GM21367 (cell line): ENCODE data around the gene CPEB4.

ENCODE experiments used
- ATAC-seq: cut with Tn5 transposase; IDR thresholded peaks from one replicate; pipeline ENCODE4 v1.9.1; 2021; ENCODE audit not compliant: unreplicated experiment

The CPEB4 gene

DNA sequence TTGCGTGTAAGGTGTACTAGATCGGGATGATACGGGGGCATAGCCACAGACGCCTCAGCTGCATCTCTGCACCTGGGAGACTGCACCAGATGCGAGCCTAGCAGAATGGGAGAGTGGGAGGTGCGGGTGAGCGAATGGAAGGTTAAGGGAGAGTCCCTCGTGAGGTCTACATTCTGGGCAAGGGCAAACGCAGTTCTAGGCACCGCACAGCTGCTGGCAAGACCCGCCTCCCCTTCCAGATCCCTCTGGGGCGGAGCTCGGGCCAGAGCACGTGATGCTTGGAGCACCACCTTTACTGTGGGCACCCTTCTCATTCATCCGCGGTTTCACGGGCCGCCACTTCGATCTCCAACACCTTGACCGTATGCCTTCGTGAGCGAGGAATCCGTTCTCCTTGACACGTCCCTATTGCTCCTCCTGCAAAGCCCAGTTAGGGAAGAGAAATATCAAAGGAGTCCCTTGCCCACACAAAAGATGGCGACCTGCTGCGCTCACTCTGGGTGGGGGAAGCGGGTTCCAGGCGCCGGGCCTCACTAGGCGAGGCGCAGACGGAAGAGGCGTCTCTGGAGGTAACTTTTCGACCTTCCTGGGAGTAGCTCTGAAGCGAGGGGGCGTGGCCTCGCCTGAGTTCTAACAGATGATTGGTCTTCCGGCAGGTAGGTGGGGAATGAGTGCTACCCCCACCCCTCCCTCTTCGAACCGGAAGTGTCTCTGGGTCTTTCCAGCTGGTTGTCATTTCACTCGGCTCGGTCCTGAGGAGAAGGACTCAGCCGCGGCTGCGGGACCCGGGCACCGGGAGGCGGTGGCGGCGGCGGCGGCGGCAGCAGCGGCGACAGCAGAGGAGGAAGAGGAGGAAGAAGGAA, at the start of gene CPEB4:
CPEB4 (plus strand) TSS at position 740 of the 863 bp plus-strand sequence. CDS start 1,385 bp downstream, outside the sequence.
- peak; percentile 85 for ATAC-seq

DNA sequence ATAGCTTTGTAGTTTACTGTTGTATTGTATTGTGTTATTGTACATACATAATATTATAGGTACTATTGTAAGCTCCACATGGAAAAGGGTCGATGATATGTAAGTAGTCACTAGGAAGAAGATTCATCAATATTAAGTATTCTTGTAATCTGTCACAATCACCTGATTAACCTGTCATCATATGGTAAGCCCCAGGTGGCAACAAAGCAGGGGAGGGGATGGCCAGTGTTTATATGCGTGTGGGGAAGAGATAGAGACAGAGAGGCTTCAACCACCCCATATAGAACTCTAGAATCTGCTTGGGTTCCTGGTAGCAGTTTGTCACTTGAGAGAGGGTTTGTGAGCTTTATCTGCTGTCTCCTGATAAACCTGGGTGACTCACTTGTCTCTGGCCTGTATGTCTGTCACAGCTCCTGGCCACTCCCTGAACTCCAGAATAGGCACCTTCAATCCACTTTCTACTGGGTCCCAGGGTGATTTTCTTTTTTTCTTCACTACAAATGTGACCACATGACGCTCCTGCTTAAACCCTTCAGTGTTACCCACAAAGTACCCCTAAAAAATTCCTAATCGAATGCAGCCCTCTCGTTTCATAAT, 48.9 kb upstream of the CPEB4 start:
- no peak for ATAC-seq

DNA sequence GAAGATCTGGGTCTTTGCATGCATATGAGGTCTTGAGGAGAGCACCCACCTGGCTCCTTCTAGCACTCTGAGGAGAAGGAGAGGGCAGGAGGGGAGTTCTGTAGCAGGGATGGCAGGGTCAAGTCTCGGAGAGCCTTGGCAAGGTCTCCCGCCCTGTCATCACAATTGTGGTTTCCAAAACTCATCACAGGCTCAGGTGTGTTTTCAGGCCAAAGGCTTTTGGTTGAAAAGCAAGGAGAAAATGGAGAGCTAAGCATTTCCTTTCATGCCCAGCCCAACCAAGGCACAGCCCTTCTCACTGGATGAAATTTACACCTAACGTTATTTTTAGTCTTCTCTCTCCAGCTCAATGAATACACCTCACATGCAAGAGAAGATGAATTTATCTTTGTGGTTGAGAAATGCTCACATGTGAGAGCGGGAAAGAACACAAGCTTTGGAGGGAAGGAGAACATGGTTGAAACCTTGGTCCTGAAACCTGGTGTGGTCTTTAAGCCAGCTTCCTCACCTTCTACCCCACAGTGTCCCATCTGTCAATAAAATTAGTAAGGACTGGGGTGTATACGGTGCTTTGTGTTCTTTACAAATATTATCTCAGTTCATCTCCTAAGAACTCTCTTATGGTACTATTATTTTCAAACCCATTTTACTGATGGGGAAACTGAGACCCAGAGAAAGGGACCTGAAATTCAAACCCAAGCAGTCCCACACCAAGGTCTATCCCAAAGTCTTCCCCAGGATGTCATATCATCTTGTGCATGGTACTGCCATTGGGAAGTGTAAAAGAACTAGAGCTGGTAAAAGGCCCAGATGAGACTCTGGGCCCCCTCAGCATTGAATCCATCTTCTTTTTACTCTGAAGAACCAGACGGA, 47.8 kb upstream of the CPEB4 start:
- no peak for ATAC-seq

DNA sequence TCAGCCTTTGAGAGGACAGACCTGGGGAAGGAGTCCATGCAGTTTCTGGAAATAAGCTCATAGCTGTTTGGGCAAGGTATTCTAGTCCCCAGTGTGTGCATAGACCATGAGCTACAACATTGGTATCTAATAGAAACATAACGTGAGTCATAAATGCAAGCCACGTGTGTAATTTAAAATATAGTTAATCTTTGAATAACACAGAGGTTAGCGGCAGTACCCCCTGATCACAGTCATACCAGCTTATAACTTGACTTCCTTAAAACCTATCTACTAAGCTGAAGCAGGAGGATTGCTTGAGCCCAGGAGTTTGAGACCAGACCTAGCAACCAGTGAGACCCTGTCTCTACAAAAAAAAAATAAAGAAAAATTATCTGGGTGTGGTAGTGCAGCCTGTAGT, 46.4 kb upstream of the CPEB4 start:
- no peak for ATAC-seq

DNA sequence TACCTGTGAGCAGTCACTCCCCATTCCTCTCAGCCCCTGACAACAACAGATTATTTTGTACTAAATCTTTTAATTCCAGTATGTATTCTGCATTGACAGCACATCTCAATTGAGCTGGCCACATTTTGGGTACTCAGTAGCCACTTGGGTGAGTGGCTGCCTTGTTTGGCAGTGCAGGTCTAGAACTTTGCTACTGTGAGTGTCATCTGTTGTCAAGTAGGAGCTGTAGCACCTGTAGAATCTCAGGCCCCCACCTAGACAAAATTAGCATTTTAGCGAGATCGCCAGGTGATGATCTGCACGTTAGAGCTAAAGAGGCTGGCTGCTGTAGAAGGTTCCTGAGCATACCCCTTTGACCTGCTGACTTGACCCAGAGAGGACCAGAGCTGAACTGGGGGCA, 44.4 kb upstream of the CPEB4 start:
- no peak for ATAC-seq

DNA sequence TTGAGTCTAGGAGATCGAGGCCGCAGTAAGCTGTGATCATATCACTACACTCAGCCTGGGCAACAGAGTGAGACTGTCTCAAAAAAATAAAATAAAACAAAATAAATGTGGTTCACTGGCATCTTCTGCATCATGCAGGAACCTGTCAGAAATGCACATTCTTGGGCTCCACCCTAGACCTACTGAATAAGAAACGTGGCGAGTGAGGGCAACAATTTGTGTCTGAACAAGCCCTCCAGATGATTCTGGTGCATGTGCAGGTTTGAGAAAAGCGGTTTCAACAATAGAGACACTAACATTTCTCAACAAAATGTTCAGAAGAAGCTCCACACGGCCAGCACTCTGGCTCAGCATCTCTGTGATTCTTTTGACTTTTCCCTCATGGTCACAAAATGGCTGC, 42.8 kb upstream of the CPEB4 start:
- no peak for ATAC-seq

DNA sequence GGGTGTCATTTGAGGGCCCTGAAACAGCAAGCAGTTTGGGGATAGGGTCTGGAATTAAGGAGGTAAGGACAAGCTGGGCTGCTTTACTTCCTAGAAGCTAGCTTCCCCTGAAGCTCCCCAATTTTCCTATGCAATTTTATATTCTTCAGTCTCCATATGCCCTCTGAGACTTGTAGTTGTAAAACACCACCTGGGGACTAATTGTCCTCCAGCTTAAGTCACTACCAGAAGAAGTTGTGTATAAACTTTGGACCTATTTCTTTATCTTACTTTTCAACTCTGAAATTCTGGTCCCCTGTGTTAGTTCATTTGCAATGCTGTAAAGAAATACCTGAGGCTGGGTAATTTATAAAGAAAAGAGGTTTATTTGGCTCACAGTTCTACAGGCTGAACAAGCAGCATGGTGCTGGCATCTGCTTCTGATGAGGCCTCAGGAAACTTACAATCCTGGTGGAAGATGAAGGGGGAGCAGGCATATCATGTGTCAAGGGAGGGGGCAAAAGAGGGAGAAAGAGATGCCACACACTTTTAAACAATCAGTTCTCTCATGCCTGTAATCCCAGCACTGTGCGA, 41.1 kb upstream of the CPEB4 start:
- no peak for ATAC-seq

DNA sequence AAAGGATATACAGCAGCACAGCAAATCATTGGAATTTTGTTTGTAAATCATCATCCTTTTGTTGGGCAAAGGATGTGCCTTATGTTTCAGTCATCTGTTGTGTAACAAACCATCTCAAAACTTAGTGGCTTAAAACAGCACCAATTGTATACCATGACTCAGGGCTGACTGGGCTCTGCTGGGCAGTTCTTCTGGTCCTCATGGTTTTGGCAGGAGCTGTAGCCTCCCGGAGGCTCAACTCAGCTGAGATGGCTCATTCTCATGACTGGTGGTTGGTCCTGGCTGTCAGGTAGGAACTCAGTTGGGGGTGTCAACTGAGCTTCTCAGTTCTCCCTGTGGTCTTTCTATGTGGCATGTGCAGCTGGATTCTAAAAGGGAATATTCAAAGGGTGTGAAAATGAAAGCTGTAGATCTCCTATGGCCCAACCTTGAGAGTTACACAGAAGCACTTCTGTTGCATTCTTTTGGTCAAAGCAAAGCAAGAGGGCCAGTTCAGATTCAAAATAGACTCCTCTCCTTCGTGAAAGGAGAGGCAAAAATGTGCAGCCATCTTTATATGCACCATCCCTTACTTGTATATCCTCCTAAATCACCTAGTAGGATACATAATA, 39.1 kb upstream of the CPEB4 start:
- ATAC-seq, result no peak

DNA sequence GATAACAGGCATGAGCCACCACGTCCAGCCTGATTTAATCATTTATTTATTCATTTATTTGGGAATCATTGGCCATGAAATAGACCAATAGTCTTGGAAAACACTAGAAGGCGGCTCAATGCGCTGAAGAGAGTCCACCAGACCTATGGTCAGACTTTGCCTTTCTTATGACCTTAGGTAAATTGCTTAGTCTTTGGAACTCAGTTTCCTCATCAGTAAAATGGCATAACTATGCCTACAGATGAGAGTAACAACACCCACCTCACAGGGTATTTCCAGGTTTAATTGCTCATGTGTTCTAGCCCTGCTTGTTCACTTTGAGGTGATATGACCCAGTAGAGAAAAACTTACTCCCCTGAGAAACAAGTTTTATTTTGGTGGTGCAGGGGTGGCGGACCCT, 38.2 kb upstream of the CPEB4 start:
- no peak for ATAC-seq

DNA sequence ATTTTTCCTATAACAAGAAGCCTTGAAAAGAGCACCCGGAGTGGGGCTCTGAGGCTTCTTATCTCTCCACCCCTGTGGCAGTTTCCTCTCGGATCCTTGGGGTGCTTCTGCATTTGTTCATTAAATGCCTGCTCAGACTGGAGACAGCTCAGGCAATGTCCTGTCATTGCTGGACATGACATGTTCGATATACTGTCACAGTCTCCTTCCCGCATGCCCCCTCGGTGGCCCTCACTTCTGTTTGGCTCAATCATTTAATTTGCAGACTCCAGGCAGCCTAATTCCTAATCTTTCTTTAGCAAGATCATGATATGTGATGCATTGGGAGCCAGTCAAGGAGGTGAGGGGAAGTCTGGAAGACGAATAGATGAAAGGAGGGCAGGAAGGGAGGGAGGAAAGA, 37.5 kb upstream of the CPEB4 start:
- no peak for ATAC-seq

DNA sequence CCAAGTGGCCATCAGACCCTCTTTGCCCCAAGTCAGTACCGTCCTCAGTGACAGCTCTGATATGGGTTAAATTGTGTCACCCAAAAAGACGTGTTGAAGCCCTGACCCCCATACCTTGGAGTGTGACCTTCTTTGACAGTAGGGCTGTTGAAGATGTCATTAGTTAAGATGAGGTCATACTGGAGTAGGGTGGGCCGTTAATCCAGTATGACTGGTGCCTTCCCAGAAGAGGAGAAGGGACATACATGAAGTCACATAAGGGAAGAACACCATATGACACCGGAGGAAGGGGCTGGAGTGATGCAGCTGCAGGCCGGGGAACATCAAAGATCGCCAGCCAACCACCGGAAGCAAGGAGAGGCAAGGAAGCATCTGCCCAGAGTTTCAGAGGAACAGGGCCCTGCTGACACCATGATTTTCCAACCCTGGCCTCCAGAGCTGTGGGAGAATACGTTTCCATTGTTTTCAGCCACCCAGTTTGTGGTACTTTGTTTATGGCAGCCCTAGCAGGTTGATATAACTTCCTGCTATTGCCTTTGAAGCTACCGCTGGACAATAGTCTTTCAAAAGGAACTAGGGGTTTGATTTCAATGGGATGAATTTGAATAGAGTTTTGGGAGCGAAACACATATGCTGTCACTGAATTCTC, 36.4 kb upstream of the CPEB4 start:
- no peak for ATAC-seq

DNA sequence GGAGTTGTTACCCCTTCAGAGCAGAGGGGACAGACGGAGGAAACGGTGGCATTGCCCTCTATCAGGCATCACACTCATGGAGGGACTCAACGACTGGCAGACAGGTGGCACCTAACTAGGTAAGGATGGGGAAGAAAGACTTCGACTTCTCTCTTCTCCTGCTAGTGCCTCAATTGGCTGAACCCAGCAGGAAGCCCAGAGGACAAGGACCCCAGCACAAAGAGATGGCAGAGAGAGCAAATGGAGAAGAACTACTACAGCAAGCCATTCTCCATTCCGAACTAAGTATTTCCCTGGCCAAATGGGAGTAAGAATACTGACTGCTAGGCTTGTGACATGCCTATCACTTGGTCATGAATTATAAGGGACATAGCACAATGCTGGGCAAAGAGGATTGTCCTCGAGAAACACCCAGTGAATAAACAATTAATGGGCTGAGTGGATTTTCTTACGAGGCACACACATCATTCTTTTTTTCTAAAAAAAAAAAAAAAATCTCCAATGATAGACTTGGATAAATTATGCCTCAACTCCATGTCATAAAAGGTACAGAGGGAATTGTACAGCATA, 35.3 kb upstream of the CPEB4 start:
- ATAC-seq, result no peak

DNA sequence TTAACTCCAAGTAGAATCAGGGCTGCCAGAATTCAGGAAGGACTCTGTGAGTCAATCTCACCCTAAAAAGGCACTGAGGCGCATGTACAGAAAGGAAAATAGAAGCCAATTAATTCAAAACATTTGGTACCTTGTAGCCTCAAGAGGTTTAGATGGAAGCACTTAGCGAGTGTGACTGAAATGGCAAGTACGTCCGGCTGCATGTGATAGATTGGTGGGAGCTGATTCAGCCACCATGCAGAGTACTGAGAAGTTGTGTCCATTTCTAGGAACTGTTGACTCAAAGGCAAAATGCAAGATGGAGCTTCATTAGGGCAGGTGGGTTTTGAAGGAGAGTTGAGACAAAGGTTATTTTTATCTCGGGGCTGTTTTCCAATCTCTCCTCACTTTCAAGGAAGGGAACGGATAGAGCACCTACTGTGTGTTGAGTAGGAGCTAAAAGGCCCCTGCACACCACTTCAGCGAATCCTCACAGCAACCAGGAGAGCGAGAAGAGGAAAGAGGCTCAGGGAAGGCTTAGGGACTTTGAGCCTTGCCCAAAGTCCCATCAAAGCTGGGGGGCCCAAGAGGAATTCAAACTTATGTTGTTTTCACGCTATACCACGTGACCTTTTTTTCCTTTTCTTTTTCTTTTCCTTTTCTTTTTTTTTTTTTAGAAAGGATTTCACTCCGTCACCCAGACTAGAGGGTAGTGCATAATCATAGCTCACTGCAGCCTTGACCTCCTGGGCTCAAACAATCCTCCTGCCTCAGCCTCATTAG, 34.6 kb upstream of the CPEB4 start:
- no peak for ATAC-seq

DNA sequence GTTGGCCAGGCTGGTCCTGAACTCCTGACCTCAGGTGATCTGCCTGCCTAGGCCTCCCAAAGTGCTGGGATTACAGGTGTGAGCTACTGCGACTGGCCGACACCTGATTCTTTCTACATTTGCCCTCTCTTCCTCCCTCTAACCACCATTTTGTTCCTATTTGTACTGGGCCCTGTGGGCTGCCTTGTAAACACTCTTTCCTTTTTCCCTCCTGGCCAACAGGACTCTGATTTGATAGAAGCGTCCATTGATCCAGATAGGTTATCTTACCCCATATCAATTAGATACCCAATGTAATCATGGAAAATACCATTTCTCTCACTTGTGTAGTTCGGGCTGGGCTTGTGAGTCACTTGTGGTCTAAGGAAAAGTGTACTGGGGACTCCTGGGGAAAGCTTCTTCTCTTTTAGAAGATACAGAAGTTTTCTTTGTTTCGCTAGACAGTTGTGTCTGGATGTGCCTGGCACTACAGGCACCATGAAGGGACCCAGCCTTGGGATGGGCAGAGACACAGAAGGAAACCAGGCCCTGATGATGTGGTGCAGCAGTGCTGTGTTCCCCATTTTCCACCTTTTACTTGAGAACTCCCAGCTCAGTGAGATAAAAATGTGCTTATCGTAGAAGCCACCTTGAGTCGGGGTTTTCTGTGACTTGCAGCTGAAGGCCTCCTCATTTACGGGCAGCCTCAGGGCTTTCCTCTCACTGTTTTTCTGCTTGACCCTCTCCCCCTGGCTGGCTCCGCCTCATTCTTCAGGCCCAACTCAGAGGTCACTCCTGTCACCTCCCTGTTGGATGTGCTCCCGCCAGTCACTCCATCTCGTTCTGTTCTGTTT, 32.8 kb upstream of the CPEB4 start:
- no peak for ATAC-seq

DNA sequence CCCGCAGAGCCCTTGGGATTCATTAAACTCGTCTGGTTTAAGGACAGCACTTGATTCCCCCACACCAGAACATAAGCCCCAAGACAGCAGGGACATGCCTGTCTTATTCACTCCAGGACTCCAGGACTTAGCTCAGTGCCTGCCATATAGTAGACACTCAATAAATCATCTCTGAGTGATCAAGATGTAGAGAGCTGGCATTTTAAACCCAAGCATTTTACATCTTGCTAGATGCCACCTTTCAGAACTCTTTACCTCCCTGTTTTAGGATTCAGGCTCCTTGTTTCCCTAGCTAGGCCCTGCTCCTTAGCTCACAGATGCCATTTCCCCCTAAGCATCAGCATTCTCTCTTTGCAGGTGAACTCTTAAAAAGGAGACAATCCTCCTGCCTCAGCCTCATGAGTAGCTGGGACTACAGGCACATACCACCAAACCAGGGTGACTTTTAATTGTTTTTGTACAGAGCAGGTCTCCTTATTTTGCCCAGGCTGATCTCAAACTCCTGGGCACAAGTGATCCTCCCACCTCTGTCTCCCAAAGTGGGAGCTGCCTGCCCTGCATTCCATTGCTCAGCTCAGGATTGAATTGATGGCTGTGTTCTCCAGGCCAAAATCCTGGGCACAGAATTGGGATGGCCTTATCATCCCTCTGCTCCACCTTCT, 32.0 kb upstream of the CPEB4 start:
- no peak for ATAC-seq

DNA sequence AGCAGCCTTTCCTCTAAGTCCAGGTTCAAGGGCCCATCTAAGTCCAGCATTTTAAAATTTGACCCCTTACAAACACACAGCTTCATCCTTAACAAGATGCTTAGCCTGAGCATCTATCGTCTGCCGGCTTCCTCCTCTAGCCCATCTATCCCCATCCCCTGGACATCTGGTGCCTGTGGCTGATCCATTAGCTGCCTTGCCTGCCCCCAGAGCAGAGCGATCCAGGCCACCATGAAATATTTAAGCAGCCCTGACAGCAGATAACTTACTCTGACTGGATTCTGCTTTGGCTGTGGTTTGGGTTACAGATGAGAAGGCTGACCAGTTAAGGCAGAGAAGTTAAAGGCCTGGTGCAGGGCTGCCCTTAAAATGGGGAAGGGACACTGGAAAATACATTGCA, 30.9 kb upstream of the CPEB4 start:
- ATAC-seq, result no peak

DNA sequence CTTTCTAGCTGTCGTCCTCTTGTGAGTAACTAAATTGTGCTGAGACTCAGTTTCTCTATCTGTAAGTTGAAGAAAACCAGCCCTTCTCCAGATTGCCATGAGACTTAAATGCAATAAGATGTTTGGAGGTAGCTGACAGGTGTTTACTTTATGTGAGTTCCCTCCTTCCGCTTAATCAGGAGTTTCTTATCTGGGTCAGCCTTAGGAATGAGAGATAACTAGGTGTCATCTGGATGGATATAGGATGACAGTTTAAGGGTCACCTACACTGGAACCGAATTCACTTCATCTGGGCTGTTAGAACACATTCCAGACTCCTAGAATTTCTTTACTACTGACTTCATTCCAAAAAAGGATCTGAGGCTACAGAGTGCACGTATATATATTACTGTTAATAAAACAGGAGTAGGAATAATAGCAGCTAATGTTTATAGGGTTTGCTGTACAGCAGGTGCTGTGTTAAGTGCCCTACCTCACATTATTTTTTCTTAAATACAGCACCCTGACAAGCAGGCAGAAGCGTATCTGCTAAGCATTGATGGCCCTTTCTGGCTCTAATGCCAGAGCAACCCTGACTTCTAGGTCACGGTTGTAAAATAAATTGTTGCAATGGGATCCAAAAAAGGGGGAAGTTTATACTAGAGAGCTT, 30.0 kb upstream of the CPEB4 start:
- no peak for ATAC-seq
